Measurements from ENCODE around the gene TMEM121. TPM values are rescaled to one million over a fixed set of nuclear protein-coding genes. Genes with fewer than 3 reads are reported as not detected.

The TMEM121 gene
- total RNA-seq, 1 donor from 2014 or later = 4.0 TPM

- FAIRE-seq (no peak), DNase-seq (ENCODE audit: low read depth) (no peak)
- Histone ChIP-seq H3K4me3 (ENCODE audit: insufficient read depth, low read depth, low read length) (no peak overlapping the region), H3K4me2 (ENCODE audit: low read length) (no peak overlapping the region), H3K4me1 (ENCODE audit: insufficient read depth, low read length) (no peaks in the 10 kb centered on the region), H3K36me3 (ENCODE audit: insufficient read depth, low read length) (no peaks in the 10 kb centered on the region), H3K27ac (ENCODE audit: low read depth, low read length) (no peak overlapping the region), H3K27me3 (ENCODE audit: insufficient read depth, low read length) (no peaks in the 10 kb centered on the region), H2AFZ (ENCODE audit: low read depth, low read length) (no peak overlapping the region), H3K9ac (ENCODE audit: low read length) (no peak overlapping the region), H4K20me1 (ENCODE audit: insufficient read depth, low read length) (no peaks in the 10 kb centered on the region), H3K79me2 (ENCODE audit: insufficient read depth, low read length) (no peaks in the 10 kb centered on the region), H3K9me3 (ENCODE audit: insufficient read depth, low read depth, low read length) (no peaks in the 10 kb centered on the region)
- Mint-ChIP-seq H3K36me3 (ENCODE audit: low read depth, unreplicated experiment) (no peaks in the 10 kb centered on the region), H3K27me3 (ENCODE audit: low read depth, unreplicated experiment) (peaks cover 10% of the 10 kb centered on the region), H3K4me1 (ENCODE audit: low read depth, unreplicated experiment) (no peaks in the 10 kb centered on the region), H3K27ac (ENCODE audit: unreplicated experiment) (no peak overlapping the region), H3K4me3 (ENCODE audit: unreplicated experiment) (no peak overlapping the region), H3K9me3 (ENCODE audit: unreplicated experiment) (no peaks in the 10 kb centered on the region)
- TF ChIP-seq EZH2 (IDR thresholded peaks at IDR 0.05; ENCODE audit: insufficient read depth, low read length) = no peak
- TF ChIP-seq CTCF (IDR thresholded peaks at IDR 0.05; ENCODE audit: insufficient read depth, low read depth, low read length) = no peak
Measured at GRCh38 chr14:105501504-105502291, 24.7 kb upstream of the TMEM121 start.

- Histone ChIP-seq H3K4me1 (ENCODE audit: insufficient read depth, low read length) (no peaks in the 10 kb centered on the region), H3K4me2 (ENCODE audit: low read length) (no peak overlapping the region), H3K27ac (ENCODE audit: low read depth, low read length) (no peak overlapping the region), H4K20me1 (ENCODE audit: insufficient read depth, low read length) (no peaks in the 10 kb centered on the region), H3K4me3 (ENCODE audit: insufficient read depth, low read depth, low read length) (no peak overlapping the region), H3K9me3 (ENCODE audit: insufficient read depth, low read depth, low read length) (no peaks in the 10 kb centered on the region), H3K9ac (ENCODE audit: low read length) (no peak overlapping the region), H2AFZ (ENCODE audit: low read depth, low read length) (no peak overlapping the region), H3K27me3 (ENCODE audit: insufficient read depth, low read length) (no peaks in the 10 kb centered on the region), H3K36me3 (ENCODE audit: insufficient read depth, low read length) (no peaks in the 10 kb centered on the region), H3K79me2 (ENCODE audit: insufficient read depth, low read length) (no peaks in the 10 kb centered on the region)
- Mint-ChIP-seq H3K27me3 (ENCODE audit: low read depth, unreplicated experiment) (peaks cover 13% of the 10 kb centered on the region), H3K36me3 (ENCODE audit: low read depth, unreplicated experiment) (no peaks in the 10 kb centered on the region), H3K27ac (ENCODE audit: unreplicated experiment) (peak overlapping the region; percentile 47), H3K4me3 (ENCODE audit: unreplicated experiment) (no peak overlapping the region), H3K4me1 (ENCODE audit: low read depth, unreplicated experiment) (no peaks in the 10 kb centered on the region), H3K9me3 (ENCODE audit: unreplicated experiment) (no peaks in the 10 kb centered on the region)
- DNase-seq (ENCODE audit: low read depth) (no peak), FAIRE-seq (no peak)
- TF ChIP-seq EZH2 (IDR thresholded peaks at IDR 0.05; ENCODE audit: insufficient read depth, low read length) = no peak
- TF ChIP-seq CTCF (IDR thresholded peaks at IDR 0.05; ENCODE audit: insufficient read depth, low read depth, low read length) = no peak
Measured at GRCh38 chr14:105502446-105503295, 23.7 kb upstream of the TMEM121 start.
